WERI-Rb-1 (cell line): ENCODE results near the gene BMAL1.

Experiments
- DNase-seq: peaks from one replicate; pipeline ENCODE4 v3.0.0-alpha.2; 2020
- H3K27ac ChIP-seq: fragments of 250-450 bp; sonication (Bioruptor Pico); 2 replicates; pipeline ENCODE4 v1.5.1; 2020; ENCODE audit warnings: mild to moderate bottlenecking, moderate library complexity
- H3K27me3 ChIP-seq: fragments of 250-450 bp; sonication (Bioruptor Pico); 2 replicates; pipeline ENCODE4 v1.5.1; 2021; ENCODE audit warnings: mild to moderate bottlenecking, low read depth, moderate library complexity; ENCODE audit not compliant: insufficient read depth, severe bottlenecking
- H3K36me3 ChIP-seq: fragments of 250-450 bp; sonication (Bioruptor Pico); 2 replicates; pipeline ENCODE4 v1.5.1; 2020; ENCODE audit warnings: mild to moderate bottlenecking, moderate library complexity
- H3K4me3 ChIP-seq: 2 replicates; pipeline ENCODE4 v1.5.1; 2011; ENCODE audit warnings: low read depth, mild to moderate bottlenecking, control low read depth, low read length
- H3K9me3 ChIP-seq: fragments of 250-450 bp; sonication (Bioruptor Pico); 2 replicates; pipeline ENCODE4 v1.5.1; 2021; ENCODE audit warnings: mild to moderate bottlenecking, moderate library complexity; ENCODE audit not compliant: severe bottlenecking
- CTCF ChIP-seq: IDR thresholded peaks from 2 replicates; pipeline ENCODE4 v1.5.1; 2011; ENCODE audit warnings: low read depth, mild to moderate bottlenecking, control low read depth, inconsistent platforms, low read length

The BMAL1 gene

GRCh38 chr11:13292970-13293369 is 15.4 kb downstream of the BMAL1 start:
- H3K9me3 ChIP-seq = no peaks in the 10 kb centered on the region
- no peak for DNase-seq
- no peak overlapping the region for H3K4me3 ChIP-seq
- no peaks in the 10 kb centered on the region for H3K36me3 ChIP-seq
- H3K27me3 ChIP-seq = no peaks in the 10 kb centered on the region
- TF ChIP-seq CTCF = no peak
- no peak overlapping the region for H3K27ac ChIP-seq

GRCh38 chr11:13294178-13294577 is 16.6 kb downstream of the BMAL1 start:
- Histone ChIP-seq H3K27me3 (no peaks in the 10 kb centered on the region), H3K27ac (no peak overlapping the region), H3K9me3 (no peaks in the 10 kb centered on the region), H3K36me3 (no peaks in the 10 kb centered on the region), H3K4me3 (no peak overlapping the region)
- no peak for DNase-seq
- TF ChIP-seq CTCF = no peak

- DNase-seq = no peak
- H3K27me3 ChIP-seq = no peaks in the 10 kb centered on the region
- H3K4me3 ChIP-seq = no peak overlapping the region
- H3K27ac ChIP-seq = no peak overlapping the region
- no peaks in the 10 kb centered on the region for H3K9me3 ChIP-seq
- no peaks in the 10 kb centered on the region for H3K36me3 ChIP-seq
- no peak for TF ChIP-seq CTCF
Measured at GRCh38 chr11:13294771-13295579, 17.4 kb downstream of the BMAL1 start.

GRCh38 chr11:13297308-13297916 is 19.8 kb downstream of the BMAL1 start:
- no peak for DNase-seq
- Histone ChIP-seq H3K4me3 (no peak overlapping the region), H3K27me3 (no peaks in the 10 kb centered on the region), H3K36me3 (no peaks in the 10 kb centered on the region), H3K9me3 (no peaks in the 10 kb centered on the region), H3K27ac (no peak overlapping the region)
- no peak for TF ChIP-seq CTCF

GRCh38 chr11:13297917-13298356 is 20.3 kb downstream of the BMAL1 start:
- no peak overlapping the region for H3K27ac ChIP-seq
- H3K27me3 ChIP-seq = no peaks in the 10 kb centered on the region
- TF ChIP-seq CTCF = no peak
- H3K36me3 ChIP-seq = no peaks in the 10 kb centered on the region
- H3K4me3 ChIP-seq = no peak overlapping the region
- H3K9me3 ChIP-seq = no peaks in the 10 kb centered on the region
- DNase-seq = no peak
